ENCODE measurements around the gene MED13L.

The MED13L gene

DNA sequence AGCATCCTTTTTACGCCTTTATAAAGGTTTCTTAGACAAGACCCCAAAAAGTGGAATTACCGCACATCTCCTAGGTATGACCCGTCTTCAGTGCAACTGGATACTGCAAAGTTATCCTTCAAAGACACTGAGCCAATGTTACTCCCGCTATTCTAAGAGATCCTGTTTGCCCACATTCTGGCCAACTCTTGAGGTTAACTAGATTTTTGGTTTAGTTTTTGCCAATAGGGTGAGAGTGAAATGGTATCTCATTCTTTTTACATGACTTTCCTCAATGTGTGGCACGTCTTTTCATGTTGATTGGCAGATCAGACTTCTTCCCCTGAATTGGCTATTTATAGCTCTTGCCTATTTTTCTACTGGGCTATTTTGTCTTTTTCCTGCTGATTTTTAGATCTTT is 347.2 kb downstream of the MED13L start:
- no peak for DNase-seq

DNA sequence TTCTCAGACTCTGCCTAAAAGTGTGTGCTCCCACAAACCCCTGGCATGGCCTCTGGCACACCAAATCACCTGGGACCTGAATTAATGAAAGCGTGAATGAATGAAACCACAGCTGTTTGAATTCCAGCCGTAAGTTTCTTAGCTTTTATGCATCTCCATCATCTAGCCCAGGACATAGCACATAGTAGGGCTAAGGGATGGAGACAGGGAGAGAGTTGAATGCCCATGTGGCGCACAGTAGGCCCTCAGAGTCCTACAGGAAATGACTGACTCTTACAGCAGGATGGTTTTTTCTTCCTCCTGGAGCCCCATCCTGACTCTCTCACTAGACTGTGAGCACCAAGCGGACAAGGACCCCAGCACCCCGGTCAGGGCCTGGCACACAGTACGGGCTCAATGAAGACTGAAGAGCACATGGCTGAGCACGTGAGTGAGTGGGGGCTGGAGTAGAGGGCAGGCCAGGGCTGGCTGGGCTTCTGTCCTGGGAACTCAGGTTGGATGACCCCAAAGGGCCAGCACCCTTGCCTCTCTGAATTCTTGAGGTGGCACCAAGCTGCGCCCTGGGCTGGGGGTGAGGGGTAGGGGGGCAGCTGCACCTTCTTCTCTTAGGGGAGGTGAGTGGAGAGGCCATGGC is 351.3 kb downstream of the MED13L start:
- no peak for DNase-seq

DNA sequence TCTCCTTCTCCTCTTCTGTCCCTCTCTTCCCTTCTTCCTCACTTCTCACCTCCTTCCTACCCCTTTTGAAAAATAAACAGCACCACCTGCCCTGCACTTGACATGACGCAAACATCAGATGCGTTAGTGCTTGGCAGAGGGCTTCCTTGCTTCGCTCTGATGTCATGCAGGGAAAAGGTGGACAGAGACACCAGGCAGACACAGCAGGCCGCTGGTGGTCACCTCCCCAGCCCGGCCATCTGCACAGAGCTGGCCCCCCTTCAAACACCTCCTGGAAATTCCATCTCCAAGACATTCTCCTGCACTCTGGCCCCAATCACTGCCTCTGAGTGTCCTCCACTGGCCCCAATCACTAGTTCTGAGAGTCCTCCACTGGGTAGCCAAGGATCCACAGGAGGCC is 353.6 kb downstream of the MED13L start:
- DNase-seq: no peak

DNA sequence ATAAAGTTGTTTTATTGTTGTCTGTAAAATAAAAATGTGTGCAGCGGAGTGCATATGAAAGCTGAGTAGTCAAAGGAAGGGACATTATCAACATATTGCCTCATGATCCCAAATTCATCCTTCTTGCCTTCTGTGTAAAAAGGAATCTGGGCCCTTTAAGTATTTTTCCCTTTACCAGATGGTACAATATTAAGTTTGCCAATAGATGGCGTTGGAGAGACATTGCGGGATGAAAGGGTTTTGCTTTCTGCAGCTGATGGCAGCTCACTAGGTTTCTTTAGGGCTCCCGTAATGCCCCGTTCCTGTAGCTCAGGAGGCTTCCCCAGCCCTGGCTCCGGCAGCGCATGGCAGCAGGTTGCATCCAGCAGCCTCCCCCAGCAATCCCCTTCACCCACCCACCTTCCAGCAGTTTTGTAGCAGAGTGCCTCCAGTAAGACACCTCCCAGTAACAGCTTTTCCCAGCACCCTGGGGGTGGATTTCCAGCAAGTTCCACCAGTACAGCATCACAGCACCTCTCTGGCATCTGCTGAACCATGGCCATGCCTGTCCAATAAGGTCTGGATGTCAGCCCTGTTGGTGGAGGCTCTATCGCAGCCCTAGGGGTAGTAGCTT is 354.4 kb downstream of the MED13L start:
- no peak for DNase-seq

DNA sequence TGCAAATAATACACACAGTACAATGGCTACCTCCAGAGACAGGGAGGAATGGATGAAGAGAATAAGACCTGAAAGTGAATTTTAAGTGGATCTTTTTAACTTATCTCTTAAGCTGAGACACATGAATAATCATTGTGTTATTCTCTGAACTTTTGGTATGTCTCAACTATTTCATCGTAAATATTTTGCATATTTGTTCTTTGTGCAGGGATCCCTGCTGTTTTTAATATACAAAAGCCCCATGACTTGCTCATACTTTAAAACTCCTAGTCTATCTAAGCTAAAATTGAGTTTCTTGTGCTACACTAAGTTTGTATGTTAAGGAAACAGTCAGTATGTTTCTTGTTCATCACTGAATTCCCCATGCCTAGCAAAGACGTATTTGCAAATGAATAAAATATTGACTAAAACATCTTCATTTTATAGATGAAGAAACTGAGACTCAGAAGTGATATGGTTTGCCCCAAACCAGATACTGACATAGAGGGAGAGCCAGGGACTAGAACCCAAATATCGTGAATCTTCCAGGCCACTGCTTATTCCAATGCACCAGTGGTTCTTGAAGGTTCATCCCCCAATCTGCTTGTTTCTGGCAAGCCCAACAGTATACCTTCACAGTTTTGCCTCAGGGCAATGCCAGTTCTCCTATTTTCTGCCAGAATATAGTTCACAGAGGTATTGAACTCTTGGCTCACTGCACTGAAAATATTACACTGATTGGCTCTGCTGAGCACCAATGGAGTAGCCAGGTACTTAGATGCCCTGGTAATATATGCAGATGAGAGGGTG is 356.9 kb downstream of the MED13L start:
- DNase-seq: no peak

DNA sequence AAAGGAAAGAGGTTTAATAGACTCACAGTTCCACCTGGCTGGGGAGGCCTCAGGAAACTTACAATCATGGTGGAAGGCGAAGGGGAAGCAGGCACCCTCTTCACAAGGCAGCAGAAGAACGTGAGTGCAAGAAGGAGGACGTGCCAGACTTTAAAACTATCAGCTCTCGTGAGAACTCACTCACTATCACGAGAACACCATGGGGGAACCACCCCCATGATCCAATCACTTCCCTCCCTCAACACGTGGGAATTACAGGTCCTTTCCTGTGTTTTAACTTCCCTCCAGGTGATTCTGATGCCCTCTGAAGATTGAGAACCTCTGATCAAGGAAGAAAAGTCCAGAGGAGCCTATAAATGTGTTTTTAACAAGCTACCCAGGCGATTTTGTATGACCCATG is 358.7 kb downstream of the MED13L start:
- no peak for DNase-seq

DNA sequence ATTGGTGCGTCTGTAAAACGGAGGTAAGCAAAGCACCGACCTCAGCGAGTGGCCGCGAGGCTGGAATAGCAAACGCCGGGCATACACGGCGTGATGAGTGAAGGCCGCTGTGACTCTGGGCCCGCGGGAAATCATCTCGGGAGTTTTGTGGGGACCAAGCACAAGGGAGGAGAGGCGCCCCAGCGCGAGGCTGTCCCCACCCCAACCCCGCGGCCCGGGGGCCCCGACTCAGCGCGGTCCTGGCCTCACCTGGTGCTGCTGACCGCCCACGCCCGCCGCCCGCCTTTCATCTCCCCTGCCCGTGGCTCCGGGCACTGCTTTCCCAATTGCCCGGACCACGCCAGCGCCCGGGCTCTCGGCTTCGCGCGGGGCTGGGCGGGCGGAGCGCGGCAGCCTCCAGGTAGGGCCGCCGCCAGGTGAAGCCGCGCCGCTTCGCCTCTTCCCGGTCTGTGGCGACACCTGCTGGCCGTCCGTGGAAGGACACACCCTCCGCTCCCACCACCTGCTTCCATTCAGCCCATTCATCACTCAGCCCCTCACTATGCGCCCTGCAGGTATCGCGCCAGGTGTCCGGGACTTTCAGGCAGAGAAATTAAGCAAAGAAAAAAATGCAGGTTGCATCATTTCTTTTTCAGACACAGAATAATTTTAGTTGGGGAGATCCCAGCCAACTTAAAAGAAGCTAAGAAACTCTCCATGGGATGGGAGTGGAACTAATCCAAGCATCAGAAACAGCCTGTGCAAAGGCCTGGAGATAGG is 360.4 kb downstream of the MED13L start:
- DNase-seq: peak; percentile 16

DNA sequence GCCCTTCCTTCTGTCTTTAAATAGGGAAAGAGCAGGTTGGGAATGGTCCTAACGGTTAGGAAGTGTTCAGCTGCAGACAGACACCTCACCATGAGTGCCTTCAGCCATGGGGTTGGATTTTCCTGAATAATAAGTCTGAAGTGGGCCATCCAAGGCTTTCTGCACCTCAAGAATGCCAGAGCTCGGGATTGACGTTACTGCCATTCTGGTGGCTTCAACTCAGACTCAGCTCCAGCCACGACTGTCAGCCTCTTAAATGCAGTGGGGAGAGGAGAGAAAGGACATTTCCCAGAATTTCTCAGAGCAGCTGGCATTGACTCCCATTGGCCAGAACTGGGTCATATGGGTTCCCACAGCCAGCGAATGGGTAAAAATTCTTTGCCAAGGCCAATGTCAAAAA is 363.4 kb downstream of the MED13L start:
- no peak for DNase-seq

DNA sequence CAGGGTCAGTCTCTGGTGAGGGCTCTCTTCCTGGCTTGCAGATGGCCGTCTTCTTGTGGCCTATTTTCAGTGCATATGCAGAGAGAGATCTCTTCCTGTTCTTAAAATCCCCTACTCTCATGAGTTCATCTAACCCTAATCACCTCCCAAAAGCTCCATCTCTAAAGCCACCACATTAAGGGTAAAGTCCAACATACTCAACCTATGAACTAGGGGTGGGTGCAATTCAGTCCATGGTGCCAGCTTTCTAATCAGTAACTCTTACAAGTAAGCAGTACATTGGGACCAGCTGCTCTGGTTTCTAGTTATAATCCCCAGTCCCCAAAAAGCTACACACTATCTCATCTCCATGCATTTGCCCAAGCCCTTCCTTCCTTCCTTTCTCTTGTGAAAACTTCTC is 365.1 kb downstream of the MED13L start:
- no peak for DNase-seq

DNA sequence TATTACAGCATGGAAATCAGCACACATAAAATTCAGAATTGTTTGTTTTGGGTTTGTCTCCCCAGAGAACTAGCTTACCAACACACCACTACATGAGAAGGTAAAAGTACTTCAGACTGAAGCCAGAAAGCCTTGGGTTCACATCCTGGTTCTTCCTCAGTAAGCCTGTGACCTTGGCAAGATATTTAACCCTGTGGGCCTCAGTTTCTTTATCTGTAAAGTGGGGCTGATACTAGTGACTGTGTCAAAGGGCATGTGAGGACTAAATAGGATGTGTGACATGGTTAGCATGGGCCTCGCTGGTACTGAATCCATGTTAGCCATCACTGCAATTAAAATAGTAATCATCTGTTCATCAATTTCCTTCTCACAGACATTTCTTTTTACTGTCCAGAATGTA is 366.1 kb downstream of the MED13L start:
- no peak for DNase-seq

DNA sequence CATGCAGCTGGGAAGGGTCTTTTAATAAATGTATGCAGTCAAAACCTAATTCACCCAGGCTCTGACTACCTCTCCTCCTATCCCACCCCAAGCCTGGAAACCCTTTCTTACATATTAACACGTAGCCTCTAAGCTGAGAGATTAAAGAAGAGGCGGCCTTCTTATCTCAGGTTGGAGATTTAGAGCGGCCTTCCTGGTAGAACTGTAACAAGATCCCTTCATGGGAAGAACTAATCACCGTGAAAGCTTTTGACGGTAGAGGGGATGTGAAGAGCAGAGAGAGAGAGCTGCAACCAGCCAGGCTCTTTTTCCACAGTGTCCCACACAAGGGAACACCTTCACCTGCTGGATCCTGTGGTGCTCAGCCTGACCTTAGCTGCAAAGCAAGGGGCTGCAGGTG is 367.4 kb downstream of the MED13L start:
- DNase-seq: no peak

Measured in COR-L47 (cell line).